ENCODE measurements around the gene DGKI.

DNA sequence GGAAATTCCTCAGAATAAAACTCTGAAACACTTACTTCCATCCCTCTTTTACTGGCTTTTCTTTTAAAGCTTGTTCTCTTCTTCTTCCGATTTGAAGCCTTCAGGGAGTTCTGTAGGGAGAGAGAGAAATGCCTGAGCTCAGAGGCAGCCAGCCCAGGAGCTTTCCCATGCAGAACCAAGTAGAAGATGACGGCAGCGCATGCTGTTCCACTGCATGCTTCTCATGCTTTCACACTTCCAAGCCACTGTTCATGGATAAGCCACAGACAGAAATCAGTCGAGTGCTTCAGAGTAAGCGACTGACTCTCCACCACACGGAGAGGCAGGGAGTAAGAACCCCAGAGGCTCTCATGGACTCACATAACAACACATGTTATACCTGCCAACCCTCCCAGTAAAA is 237.3 kb downstream of the DGKI start:
- no peak for TF ChIP-seq TFCP2L1 (CRISPR knock-in tag; IDR thresholded peaks at IDR 0.05)
- TF ChIP-seq, protein P1, sequence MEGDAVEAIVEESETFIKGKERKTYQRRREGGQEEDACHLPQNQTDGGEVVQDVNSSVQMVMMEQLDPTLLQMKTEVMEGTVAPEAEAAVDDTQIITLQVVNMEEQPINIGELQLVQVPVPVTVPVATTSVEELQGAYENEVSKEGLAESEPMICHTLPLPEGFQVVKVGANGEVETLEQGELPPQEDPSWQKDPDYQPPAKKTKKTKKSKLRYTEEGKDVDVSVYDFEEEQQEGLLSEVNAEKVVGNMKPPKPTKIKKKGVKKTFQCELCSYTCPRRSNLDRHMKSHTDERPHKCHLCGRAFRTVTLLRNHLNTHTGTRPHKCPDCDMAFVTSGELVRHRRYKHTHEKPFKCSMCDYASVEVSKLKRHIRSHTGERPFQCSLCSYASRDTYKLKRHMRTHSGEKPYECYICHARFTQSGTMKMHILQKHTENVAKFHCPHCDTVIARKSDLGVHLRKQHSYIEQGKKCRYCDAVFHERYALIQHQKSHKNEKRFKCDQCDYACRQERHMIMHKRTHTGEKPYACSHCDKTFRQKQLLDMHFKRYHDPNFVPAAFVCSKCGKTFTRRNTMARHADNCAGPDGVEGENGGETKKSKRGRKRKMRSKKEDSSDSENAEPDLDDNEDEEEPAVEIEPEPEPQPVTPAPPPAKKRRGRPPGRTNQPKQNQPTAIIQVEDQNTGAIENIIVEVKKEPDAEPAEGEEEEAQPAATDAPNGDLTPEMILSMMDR (IDR thresholded peaks at IDR 0.05): no peak
- TF ChIP-seq MYC (IDR thresholded peaks at IDR 0.05; ENCODE audit: borderline replicate concordance, low read length): no peak
- no peak for TF ChIP-seq ZNF302 (CRISPR knock-in tag; IDR thresholded peaks at IDR 0.05)
- no peak for TF ChIP-seq POLR2A (IDR thresholded peaks at IDR 0.05; ENCODE audit: low read length)
- no peak for TF ChIP-seq RAD21 (conservative IDR thresholded peaks at IDR 0.05 in 1 of 2, IDR thresholded peaks at IDR 0.05 in 1 of 2)
- no peak for TF ChIP-seq JUN (IDR thresholded peaks at IDR 0.05)
- TF ChIP-seq CHD2 (IDR thresholded peaks at IDR 0.05; ENCODE audit: low read length, partially characterized antibody): no peak
- TF ChIP-seq, protein P2, sequence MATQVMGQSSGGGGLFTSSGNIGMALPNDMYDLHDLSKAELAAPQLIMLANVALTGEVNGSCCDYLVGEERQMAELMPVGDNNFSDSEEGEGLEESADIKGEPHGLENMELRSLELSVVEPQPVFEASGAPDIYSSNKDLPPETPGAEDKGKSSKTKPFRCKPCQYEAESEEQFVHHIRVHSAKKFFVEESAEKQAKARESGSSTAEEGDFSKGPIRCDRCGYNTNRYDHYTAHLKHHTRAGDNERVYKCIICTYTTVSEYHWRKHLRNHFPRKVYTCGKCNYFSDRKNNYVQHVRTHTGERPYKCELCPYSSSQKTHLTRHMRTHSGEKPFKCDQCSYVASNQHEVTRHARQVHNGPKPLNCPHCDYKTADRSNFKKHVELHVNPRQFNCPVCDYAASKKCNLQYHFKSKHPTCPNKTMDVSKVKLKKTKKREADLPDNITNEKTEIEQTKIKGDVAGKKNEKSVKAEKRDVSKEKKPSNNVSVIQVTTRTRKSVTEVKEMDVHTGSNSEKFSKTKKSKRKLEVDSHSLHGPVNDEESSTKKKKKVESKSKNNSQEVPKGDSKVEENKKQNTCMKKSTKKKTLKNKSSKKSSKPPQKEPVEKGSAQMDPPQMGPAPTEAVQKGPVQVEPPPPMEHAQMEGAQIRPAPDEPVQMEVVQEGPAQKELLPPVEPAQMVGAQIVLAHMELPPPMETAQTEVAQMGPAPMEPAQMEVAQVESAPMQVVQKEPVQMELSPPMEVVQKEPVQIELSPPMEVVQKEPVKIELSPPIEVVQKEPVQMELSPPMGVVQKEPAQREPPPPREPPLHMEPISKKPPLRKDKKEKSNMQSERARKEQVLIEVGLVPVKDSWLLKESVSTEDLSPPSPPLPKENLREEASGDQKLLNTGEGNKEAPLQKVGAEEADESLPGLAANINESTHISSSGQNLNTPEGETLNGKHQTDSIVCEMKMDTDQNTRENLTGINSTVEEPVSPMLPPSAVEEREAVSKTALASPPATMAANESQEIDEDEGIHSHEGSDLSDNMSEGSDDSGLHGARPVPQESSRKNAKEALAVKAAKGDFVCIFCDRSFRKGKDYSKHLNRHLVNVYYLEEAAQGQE (IDR thresholded peaks at IDR 0.05): no peak
- no peak for TF ChIP-seq ESRRA (IDR thresholded peaks at IDR 0.05; ENCODE audit: borderline replicate concordance, low read length)
- no peak for TF ChIP-seq HDAC2 (IDR thresholded peaks at IDR 0.05)
